Measurements from ENCODE around the gene CDH11. TPM values are rescaled to one million over a fixed set of nuclear protein-coding genes. Genes with fewer than 3 reads are reported as not detected.

Gene CDH11, protein sequence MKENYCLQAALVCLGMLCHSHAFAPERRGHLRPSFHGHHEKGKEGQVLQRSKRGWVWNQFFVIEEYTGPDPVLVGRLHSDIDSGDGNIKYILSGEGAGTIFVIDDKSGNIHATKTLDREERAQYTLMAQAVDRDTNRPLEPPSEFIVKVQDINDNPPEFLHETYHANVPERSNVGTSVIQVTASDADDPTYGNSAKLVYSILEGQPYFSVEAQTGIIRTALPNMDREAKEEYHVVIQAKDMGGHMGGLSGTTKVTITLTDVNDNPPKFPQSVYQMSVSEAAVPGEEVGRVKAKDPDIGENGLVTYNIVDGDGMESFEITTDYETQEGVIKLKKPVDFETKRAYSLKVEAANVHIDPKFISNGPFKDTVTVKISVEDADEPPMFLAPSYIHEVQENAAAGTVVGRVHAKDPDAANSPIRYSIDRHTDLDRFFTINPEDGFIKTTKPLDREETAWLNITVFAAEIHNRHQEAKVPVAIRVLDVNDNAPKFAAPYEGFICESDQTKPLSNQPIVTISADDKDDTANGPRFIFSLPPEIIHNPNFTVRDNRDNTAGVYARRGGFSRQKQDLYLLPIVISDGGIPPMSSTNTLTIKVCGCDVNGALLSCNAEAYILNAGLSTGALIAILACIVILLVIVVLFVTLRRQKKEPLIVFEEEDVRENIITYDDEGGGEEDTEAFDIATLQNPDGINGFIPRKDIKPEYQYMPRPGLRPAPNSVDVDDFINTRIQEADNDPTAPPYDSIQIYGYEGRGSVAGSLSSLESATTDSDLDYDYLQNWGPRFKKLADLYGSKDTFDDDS
- total RNA-seq (2014; rRNA removed; shearing (Covaris generic)) = 8.9 and 19.6 TPM in 2 replicates
- polyA plus RNA-seq (2016; fragmentation: Nextera tagmentation; extraction: Ambion mirVana) = 1.4 and 3.5 TPM in 2 replicates
- long read RNA-seq = 0 reads

DNA sequence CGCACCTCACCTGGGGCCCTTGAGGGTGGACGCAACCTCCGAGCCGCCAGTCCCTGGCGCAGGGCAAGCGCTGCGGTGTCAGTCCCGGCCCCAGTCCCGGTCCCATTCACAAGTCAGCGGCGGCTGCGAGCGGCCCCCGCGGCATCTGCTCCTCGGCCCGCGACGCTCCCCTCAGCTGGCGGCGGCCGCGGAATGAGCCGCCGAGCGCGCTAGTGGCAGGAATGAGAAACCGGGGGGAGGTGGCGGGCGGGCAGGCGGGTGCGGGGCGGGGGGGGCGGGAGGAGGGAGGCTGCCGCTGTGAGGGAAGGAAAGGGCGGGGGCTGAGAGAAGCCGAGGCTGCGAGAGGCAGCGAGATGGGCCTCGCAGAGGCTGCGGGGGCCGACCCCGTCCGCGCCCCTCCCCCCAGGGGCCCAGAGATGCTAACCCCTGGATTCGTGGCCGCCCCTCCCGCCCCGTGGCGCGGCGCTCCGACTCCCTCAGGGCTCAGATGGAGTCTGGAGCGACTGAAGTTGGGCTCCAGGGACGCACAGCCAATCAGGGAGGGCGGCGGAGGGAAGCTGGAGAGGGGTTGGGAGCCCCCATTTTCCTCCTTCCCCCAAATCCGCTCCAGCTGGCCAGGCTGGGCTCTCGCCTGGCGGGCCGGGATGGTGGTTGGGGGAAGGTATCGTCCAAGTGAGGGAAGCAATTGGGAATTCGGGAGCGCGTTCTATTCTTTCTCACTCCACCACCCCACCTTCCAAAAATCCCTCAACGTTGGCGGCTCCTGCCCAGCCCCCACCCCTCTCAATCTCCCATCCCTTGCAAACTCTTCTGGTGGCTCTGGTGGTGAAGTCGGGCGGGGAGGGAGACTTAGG is at the start of gene CDH11:
CDH11 (minus strand) TSS at position 194 of the 854 bp plus-strand sequence. CDS start 117,194 bp downstream, outside the sequence.
- Mint-ChIP-seq H3K36me3 (ENCODE audit: low read depth) (no peaks in the 10 kb centered on the region), H3K4me3 (peak within 1 kb of the TSS; percentile 90), H3K4me1 (peaks cover 31% of the 10 kb centered on the region), H3K9me3 (no peaks in the 10 kb centered on the region), H3K27ac (no peak within 1 kb of the TSS; the same call in 1 of the 2 replicates), H3K27me3 (ENCODE audit: insufficient read depth, low read depth, poor library complexity) (peaks cover 48% of the 10 kb centered on the region)
- no peaks in the 10 kb centered on the region for H3K9me2 ChIP-seq (ENCODE audit: insufficient read depth)
- no peak within 1 kb of the TSS for H3K27ac ChIP-seq (ENCODE audit: low read depth)
- peak; percentile 78 for DNase-seq (ENCODE audit: low spot score)
- ATAC-seq = peak; percentile 50
- H3K27me3 ChIP-seq (ENCODE audit: insufficient read depth) = peaks cover 75% of the 10 kb centered on the region
- H3K79me2 ChIP-seq (replicated peaks; ENCODE audit: insufficient read depth) = no peaks in the 10 kb centered on the region
- H2AFZ ChIP-seq = peak within 1 kb of the TSS; percentile 99
- H4K20me1 ChIP-seq (replicated peaks; ENCODE audit: insufficient read depth) = no peaks in the 10 kb centered on the region
- no peaks in the 10 kb centered on the region for H3K36me3 ChIP-seq (ENCODE audit: insufficient read depth)
- peaks cover 29% of the 10 kb centered on the region for H3K4me1 ChIP-seq (ENCODE audit: insufficient read depth)
- H3F3A ChIP-seq (replicated peaks; ENCODE audit: low read depth) = no peaks in the 10 kb centered on the region
- TF ChIP-seq ZNF114 (CRISPR knock-in tag; IDR thresholded peaks at IDR 0.05) = no peak
- no peak for TF ChIP-seq STAT1 (IDR thresholded peaks at IDR 0.05; ENCODE audit: unreplicated experiment)
- no peak for TF ChIP-seq EZH2phosphoT487 (IDR thresholded peaks at IDR 0.05; ENCODE audit: unreplicated experiment)
- TF ChIP-seq, protein P1, sequence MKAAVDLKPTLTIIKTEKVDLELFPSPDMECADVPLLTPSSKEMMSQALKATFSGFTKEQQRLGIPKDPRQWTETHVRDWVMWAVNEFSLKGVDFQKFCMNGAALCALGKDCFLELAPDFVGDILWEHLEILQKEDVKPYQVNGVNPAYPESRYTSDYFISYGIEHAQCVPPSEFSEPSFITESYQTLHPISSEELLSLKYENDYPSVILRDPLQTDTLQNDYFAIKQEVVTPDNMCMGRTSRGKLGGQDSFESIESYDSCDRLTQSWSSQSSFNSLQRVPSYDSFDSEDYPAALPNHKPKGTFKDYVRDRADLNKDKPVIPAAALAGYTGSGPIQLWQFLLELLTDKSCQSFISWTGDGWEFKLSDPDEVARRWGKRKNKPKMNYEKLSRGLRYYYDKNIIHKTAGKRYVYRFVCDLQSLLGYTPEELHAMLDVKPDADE (IDR thresholded peaks at IDR 0.05) = no peak
- peak; percentile 62 for TF ChIP-seq EZH2 (IDR thresholded peaks at IDR 0.05; ENCODE audit: low read depth, unreplicated experiment)
- TF ChIP-seq, protein P2, sequence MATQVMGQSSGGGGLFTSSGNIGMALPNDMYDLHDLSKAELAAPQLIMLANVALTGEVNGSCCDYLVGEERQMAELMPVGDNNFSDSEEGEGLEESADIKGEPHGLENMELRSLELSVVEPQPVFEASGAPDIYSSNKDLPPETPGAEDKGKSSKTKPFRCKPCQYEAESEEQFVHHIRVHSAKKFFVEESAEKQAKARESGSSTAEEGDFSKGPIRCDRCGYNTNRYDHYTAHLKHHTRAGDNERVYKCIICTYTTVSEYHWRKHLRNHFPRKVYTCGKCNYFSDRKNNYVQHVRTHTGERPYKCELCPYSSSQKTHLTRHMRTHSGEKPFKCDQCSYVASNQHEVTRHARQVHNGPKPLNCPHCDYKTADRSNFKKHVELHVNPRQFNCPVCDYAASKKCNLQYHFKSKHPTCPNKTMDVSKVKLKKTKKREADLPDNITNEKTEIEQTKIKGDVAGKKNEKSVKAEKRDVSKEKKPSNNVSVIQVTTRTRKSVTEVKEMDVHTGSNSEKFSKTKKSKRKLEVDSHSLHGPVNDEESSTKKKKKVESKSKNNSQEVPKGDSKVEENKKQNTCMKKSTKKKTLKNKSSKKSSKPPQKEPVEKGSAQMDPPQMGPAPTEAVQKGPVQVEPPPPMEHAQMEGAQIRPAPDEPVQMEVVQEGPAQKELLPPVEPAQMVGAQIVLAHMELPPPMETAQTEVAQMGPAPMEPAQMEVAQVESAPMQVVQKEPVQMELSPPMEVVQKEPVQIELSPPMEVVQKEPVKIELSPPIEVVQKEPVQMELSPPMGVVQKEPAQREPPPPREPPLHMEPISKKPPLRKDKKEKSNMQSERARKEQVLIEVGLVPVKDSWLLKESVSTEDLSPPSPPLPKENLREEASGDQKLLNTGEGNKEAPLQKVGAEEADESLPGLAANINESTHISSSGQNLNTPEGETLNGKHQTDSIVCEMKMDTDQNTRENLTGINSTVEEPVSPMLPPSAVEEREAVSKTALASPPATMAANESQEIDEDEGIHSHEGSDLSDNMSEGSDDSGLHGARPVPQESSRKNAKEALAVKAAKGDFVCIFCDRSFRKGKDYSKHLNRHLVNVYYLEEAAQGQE (IDR thresholded peaks at IDR 0.05; ENCODE audit: unreplicated experiment) = no peak
- TF ChIP-seq NANOG (IDR thresholded peaks at IDR 0.05; ENCODE audit: borderline replicate concordance) = no peak
- TF ChIP-seq, protein P3, sequence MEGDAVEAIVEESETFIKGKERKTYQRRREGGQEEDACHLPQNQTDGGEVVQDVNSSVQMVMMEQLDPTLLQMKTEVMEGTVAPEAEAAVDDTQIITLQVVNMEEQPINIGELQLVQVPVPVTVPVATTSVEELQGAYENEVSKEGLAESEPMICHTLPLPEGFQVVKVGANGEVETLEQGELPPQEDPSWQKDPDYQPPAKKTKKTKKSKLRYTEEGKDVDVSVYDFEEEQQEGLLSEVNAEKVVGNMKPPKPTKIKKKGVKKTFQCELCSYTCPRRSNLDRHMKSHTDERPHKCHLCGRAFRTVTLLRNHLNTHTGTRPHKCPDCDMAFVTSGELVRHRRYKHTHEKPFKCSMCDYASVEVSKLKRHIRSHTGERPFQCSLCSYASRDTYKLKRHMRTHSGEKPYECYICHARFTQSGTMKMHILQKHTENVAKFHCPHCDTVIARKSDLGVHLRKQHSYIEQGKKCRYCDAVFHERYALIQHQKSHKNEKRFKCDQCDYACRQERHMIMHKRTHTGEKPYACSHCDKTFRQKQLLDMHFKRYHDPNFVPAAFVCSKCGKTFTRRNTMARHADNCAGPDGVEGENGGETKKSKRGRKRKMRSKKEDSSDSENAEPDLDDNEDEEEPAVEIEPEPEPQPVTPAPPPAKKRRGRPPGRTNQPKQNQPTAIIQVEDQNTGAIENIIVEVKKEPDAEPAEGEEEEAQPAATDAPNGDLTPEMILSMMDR (conservative IDR thresholded peaks at IDR 0.05; ENCODE audit: low read depth in 2 of 2) = no peak
- H3K4me2 ChIP-seq = peak within 1 kb of the TSS; percentile 97
- H3K4me3 ChIP-seq = peak within 1 kb of the TSS; percentile 87
